ENCODE measurements around the gene FLII. TPM values are rescaled to one million over a fixed set of nuclear protein-coding genes. Genes with fewer than 3 reads are reported as not detected.

FLII gene
- total RNA-seq, 1 experiment from 2014 or later = 564 TPM

DNA sequence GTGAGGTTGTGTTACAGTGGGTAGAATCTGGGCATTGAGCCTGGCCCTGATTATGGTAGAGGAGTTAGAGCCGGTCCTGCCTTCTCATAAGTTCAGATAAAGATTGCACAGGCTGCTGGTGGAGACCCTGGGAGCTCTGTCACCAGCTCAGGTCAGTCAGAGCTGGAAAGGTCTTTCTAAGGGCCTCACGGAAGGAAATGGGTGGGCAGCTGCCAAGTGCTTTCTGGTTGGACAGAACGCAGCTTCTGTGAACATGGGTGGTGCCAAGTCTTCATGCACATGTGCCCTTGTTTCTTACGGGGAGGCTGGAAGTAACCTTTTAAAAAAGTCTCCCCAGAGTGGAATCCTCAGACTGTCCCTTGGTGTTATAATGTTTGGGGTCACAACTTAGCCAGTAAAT lies 60.0 kb downstream of the FLII start:
- intact Hi-C loops (cut with micrococcal nuclease) = no loop called here
- Mint-ChIP-seq H3K27me3 (ENCODE audit: insufficient read depth, unreplicated experiment) (no peaks in the 10 kb centered on the region), H3K27ac (ENCODE audit: low read depth, unreplicated experiment) (no peak overlapping the region), H3K9me3 (ENCODE audit: unreplicated experiment) (no peaks in the 10 kb centered on the region), H3K4me1 (ENCODE audit: insufficient read depth, unreplicated experiment) (peaks cover 11% of the 10 kb centered on the region), H3K36me3 (ENCODE audit: insufficient read depth, unreplicated experiment) (peaks cover 63% of the 10 kb centered on the region), H3K4me3 (ENCODE audit: unreplicated experiment) (no peak overlapping the region)
- ChIA-PET CTCF (no interaction called here), POLR2A (interaction anchor here (0.5 to 1.1 kb wide), 2 partner anchors 9 to 10 kb away, joined by 3 read pairs; no protein-coding TSS in a partner anchor)
- no TSS peak for BruUV-seq (replicated peaks)
- TF ChIP-seq, protein P1, sequence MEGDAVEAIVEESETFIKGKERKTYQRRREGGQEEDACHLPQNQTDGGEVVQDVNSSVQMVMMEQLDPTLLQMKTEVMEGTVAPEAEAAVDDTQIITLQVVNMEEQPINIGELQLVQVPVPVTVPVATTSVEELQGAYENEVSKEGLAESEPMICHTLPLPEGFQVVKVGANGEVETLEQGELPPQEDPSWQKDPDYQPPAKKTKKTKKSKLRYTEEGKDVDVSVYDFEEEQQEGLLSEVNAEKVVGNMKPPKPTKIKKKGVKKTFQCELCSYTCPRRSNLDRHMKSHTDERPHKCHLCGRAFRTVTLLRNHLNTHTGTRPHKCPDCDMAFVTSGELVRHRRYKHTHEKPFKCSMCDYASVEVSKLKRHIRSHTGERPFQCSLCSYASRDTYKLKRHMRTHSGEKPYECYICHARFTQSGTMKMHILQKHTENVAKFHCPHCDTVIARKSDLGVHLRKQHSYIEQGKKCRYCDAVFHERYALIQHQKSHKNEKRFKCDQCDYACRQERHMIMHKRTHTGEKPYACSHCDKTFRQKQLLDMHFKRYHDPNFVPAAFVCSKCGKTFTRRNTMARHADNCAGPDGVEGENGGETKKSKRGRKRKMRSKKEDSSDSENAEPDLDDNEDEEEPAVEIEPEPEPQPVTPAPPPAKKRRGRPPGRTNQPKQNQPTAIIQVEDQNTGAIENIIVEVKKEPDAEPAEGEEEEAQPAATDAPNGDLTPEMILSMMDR (IDR thresholded peaks at IDR 0.05; ENCODE audit: unreplicated experiment) = no peak
- DNase-seq (ENCODE audit: unreplicated experiment) = no peak

- Mint-ChIP-seq H3K27me3 (ENCODE audit: insufficient read depth, unreplicated experiment) (no peaks in the 10 kb centered on the region), H3K4me3 (ENCODE audit: unreplicated experiment) (no peak overlapping the region), H3K4me1 (ENCODE audit: insufficient read depth, unreplicated experiment) (peaks cover 11% of the 10 kb centered on the region), H3K27ac (ENCODE audit: low read depth, unreplicated experiment) (no peak overlapping the region), H3K9me3 (ENCODE audit: unreplicated experiment) (no peaks in the 10 kb centered on the region), H3K36me3 (ENCODE audit: insufficient read depth, unreplicated experiment) (peaks cover 63% of the 10 kb centered on the region)
- DNase-seq (ENCODE audit: unreplicated experiment) = no peak
- ChIA-PET POLR2A (interaction anchor here (0.9 to 1.1 kb wide), 3 partner anchors 9 to 38 kb away, joined by 3 read pairs; partner anchors contain the start of gene ALKBH5), CTCF (interaction anchor here (0.5 to 1.1 kb wide), 6 partner anchors 17 to 139 kb away, joined by 3 to 4 read pairs (median 4); no protein-coding TSS in a partner anchor)
- BruUV-seq (replicated peaks) = no TSS peak
- TF ChIP-seq, protein P1 (IDR thresholded peaks at IDR 0.05; ENCODE audit: unreplicated experiment) = no peak
- intact Hi-C loops (cut with micrococcal nuclease) = no loop called here
Measured at GRCh38 chr17:18197535-18198194, 60.9 kb downstream of the FLII start.

DNA sequence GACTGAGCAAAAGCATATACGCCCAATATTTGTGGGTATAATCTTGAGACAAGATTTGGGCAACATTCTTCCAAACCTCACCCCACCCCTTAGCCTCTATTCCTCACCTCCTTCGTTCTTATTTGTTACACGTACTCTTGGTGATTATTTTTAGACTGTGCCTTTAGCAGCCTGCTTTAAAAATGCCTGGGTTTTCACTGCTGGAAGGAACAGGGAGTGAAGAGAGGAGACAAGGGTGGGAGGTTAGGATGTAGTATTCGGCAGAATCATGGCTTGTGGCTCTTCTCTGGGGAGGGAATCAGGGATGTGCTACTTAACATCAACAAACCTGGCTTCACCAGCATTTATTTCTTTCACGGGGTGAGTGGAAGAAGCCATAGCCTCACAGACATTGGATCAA lies 63.3 kb downstream of the FLII start:
- DNase-seq (ENCODE audit: unreplicated experiment) = no peak
- peaks cover 5% of the 10 kb centered on the region for H3K4me1 Mint-ChIP-seq (ENCODE audit: insufficient read depth, unreplicated experiment)
- intact Hi-C loops (cut with micrococcal nuclease) = no loop called here
- H3K27me3 Mint-ChIP-seq (ENCODE audit: insufficient read depth, unreplicated experiment) = no peaks in the 10 kb centered on the region
- ChIA-PET CTCF (no interaction called here), POLR2A (interaction anchor here (4.4 kb wide), 1 partner anchor 12 kb away, joined by 32 read pairs; the partner anchor contains the start of gene ALKBH5)
- H3K27ac Mint-ChIP-seq (ENCODE audit: low read depth, unreplicated experiment) = no peak overlapping the region
- no peaks in the 10 kb centered on the region for H3K9me3 Mint-ChIP-seq (ENCODE audit: unreplicated experiment)
- H3K4me3 Mint-ChIP-seq (ENCODE audit: unreplicated experiment) = no peak overlapping the region
- H3K36me3 Mint-ChIP-seq (ENCODE audit: insufficient read depth, unreplicated experiment) = peaks cover 64% of the 10 kb centered on the region
- TSS peak; percentile 19 for BruUV-seq (replicated peaks)
- TF ChIP-seq, protein P1 (IDR thresholded peaks at IDR 0.05; ENCODE audit: unreplicated experiment) = no peak

Other genes with a start within 250 kb of the FLII start
- gene ATPAF2, start 219.6 kb downstream of the FLII start, total RNA-seq (2022) = 12.4 and 18.6 TPM in 2 replicates
- 9.8 and 11.0 TPM in 2 replicates for gene GID4, start 219.3 kb downstream of the FLII start, total RNA-seq (2022)
- gene DRG2, start 170.8 kb downstream of the FLII start, total RNA-seq (2022) = 33.8 and 39.5 TPM in 2 replicates
- 0.20 and 1.1 TPM in 2 replicates for gene MYO15A, start 150.0 kb downstream of the FLII start, total RNA-seq (2022)
- gene ALKBH5, start 74.9 kb downstream of the FLII start, total RNA-seq (2022) = 69.5 and 85.1 TPM in 2 replicates
- 16.4 and 17.4 TPM in 2 replicates for gene LLGL1, start 33.1 kb downstream of the FLII start, total RNA-seq (2022)
- 12.1 and 14.1 TPM in 2 replicates for gene MIEF2, start 1.9 kb upstream of the FLII start, total RNA-seq (2022)
- gene TOP3A, start 56.3 kb upstream of the FLII start, total RNA-seq (2022) = 32.5 and 35.3 TPM in 2 replicates
- 10.9 and 16.8 TPM in 2 replicates for gene SMCR8, start 56.6 kb upstream of the FLII start, total RNA-seq (2022)
- 17.0 and 23.0 TPM in 2 replicates for gene SHMT1, start 104.8 kb upstream of the FLII start, total RNA-seq (2022)
- gene EVPLL, start 119.0 kb upstream of the FLII start, total RNA-seq (2022) = 0.70 and 0.88 TPM in 2 replicates
- gene LGALS9C, start 218.1 kb upstream of the FLII start, total RNA-seq (2022) = not detected in 2 replicates